ENCODE data around the gene GALNT10.

The GALNT10 gene

GRCh38 chr5:154221371-154221896, 30.9 kb downstream of the GALNT10 start:
- Histone ChIP-seq H4K20me1 (ENCODE audit: control insufficient read depth, insufficient read depth, low read depth, low read length) (no peaks in the 10 kb centered on the region), H3K9me3 (ENCODE audit: control insufficient read depth, insufficient read depth, low read length) (no peaks in the 10 kb centered on the region), H3K4me3 (ENCODE audit: low read length) (no peak overlapping the region), H3K4me1 (ENCODE audit: control insufficient read depth, low read length) (no peaks in the 10 kb centered on the region), H3K27ac (ENCODE audit: low read depth, low read length) (no peak overlapping the region), H3K27me3 (ENCODE audit: control insufficient read depth, low read length) (no peaks in the 10 kb centered on the region), H3K4me2 (ENCODE audit: low read length) (no peak overlapping the region), H3K79me2 (ENCODE audit: control insufficient read depth, low read length) (no peaks in the 10 kb centered on the region), H3K9me2 (replicated peaks; ENCODE audit: control insufficient read depth, low read length) (no peaks in the 10 kb centered on the region), H3F3A (ENCODE audit: control insufficient read depth, insufficient read depth) (no peaks in the 10 kb centered on the region), H3K36me3 (ENCODE audit: control insufficient read depth, low read length) (no peaks in the 10 kb centered on the region)
- TF ChIP-seq, protein P1, sequence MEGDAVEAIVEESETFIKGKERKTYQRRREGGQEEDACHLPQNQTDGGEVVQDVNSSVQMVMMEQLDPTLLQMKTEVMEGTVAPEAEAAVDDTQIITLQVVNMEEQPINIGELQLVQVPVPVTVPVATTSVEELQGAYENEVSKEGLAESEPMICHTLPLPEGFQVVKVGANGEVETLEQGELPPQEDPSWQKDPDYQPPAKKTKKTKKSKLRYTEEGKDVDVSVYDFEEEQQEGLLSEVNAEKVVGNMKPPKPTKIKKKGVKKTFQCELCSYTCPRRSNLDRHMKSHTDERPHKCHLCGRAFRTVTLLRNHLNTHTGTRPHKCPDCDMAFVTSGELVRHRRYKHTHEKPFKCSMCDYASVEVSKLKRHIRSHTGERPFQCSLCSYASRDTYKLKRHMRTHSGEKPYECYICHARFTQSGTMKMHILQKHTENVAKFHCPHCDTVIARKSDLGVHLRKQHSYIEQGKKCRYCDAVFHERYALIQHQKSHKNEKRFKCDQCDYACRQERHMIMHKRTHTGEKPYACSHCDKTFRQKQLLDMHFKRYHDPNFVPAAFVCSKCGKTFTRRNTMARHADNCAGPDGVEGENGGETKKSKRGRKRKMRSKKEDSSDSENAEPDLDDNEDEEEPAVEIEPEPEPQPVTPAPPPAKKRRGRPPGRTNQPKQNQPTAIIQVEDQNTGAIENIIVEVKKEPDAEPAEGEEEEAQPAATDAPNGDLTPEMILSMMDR (IDR thresholded peaks at IDR 0.05; ENCODE audit: low read depth, low read length, poor library complexity, severe bottlenecking): no peak

DNA sequence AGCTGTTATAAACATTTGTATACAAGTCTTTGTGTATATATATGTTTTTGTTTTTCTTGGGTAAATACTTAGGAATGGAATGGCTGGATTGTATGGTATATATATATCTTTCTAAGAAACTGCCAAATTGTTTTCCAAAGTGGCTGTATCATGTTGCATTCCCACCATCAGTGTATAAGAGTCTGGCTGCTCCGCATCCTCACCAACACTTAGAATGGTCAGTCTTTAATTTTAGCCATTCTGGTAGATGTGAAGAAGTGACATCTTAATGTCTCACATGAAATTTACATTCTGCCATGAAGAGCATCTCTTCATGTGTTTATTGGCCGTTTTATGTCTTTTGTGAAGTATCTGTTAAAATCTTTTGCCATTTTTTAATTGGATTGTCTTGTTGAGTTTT, 31.9 kb downstream of the GALNT10 start:
- TF ChIP-seq, protein P1 (IDR thresholded peaks at IDR 0.05; ENCODE audit: low read depth, low read length, poor library complexity, severe bottlenecking): no peak
- no peak for TF ChIP-seq EZH2phosphoT487 (IDR thresholded peaks at IDR 0.05; ENCODE audit: borderline replicate concordance, low read length)
- no peaks in the 10 kb centered on the region for H4K20me1 ChIP-seq (ENCODE audit: control insufficient read depth, insufficient read depth, low read depth, low read length)
- H3K4me1 ChIP-seq (ENCODE audit: control insufficient read depth, low read length): no peaks in the 10 kb centered on the region
- no peaks in the 10 kb centered on the region for H3K27me3 ChIP-seq (ENCODE audit: control insufficient read depth, low read length)
- H3F3A ChIP-seq (ENCODE audit: control insufficient read depth, insufficient read depth): no peaks in the 10 kb centered on the region
- H3K9me3 ChIP-seq (ENCODE audit: control insufficient read depth, insufficient read depth, low read length): peaks cover 5% of the 10 kb centered on the region; the same call in 1 of the 2 replicates
- no peak overlapping the region for H3K4me3 ChIP-seq (ENCODE audit: low read length)
- no peak overlapping the region for H3K4me2 ChIP-seq (ENCODE audit: low read length)
- H3K27ac ChIP-seq (ENCODE audit: low read depth, low read length): no peak overlapping the region
- H3K36me3 ChIP-seq (ENCODE audit: control insufficient read depth, low read length): no peaks in the 10 kb centered on the region
- no peaks in the 10 kb centered on the region for H3K79me2 ChIP-seq (ENCODE audit: control insufficient read depth, low read length)
- H3K9me2 ChIP-seq (replicated peaks; ENCODE audit: control insufficient read depth, low read length): no peaks in the 10 kb centered on the region

DNA sequence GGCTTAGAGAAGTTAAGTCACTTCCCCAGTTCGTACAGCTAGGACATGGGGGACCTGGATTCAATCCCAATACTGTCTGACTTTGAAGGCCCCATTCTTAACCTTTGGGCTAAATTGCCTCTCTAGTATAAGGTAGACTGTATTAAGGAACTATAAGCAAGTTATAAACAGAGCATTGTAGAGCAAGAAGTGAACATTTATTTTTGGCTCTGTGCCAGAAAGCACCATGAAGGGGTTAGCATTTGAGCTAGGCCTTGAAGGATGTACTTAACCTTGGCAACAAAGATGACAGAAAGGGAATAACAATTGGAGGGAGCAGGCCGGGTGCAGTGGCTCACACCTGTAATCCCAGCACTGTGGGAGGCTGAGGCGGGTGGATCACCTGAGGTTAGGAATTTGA, 32.8 kb downstream of the GALNT10 start:
- Histone ChIP-seq H3K27ac (ENCODE audit: low read depth, low read length) (no peak overlapping the region), H3K4me1 (ENCODE audit: control insufficient read depth, low read length) (no peaks in the 10 kb centered on the region), H4K20me1 (ENCODE audit: control insufficient read depth, insufficient read depth, low read depth, low read length) (no peaks in the 10 kb centered on the region), H3K79me2 (ENCODE audit: control insufficient read depth, low read length) (no peaks in the 10 kb centered on the region), H3K36me3 (ENCODE audit: control insufficient read depth, low read length) (no peaks in the 10 kb centered on the region), H3K9me3 (ENCODE audit: control insufficient read depth, insufficient read depth, low read length) (peaks cover 5% of the 10 kb centered on the region; the same call in 1 of the 2 replicates), H3F3A (ENCODE audit: control insufficient read depth, insufficient read depth) (no peaks in the 10 kb centered on the region), H3K4me3 (ENCODE audit: low read length) (no peak overlapping the region), H3K9me2 (replicated peaks; ENCODE audit: control insufficient read depth, low read length) (no peaks in the 10 kb centered on the region), H3K4me2 (ENCODE audit: low read length) (no peak overlapping the region), H3K27me3 (ENCODE audit: control insufficient read depth, low read length) (no peaks in the 10 kb centered on the region)
- TF ChIP-seq EZH2phosphoT487 (IDR thresholded peaks at IDR 0.05; ENCODE audit: borderline replicate concordance, low read length): no peak
- TF ChIP-seq, protein P1 (IDR thresholded peaks at IDR 0.05; ENCODE audit: low read depth, low read length, poor library complexity, severe bottlenecking): no peak
